Kidney (tissue), 14 donors: ENCODE data around the gene PSG5. TPM values are rescaled to one million over a fixed set of nuclear protein-coding genes. Genes with fewer than 3 reads are reported as not detected.
"Not testable (repeated sequence)": the region's sequence is repeated elsewhere in the genome, so short reads cannot be mapped to it uniquely, and the experiment has no call there.

ENCODE experiments used
- DNase-seq, 5 donors: peaks; one replicate each; pipeline ENCODE4 v3.0.0-alpha.2; 2013 to 2020
- FAIRE-seq: peaks from 2 replicates; lab custom pipeline; 2012; peaks lifted over from hg19 to GRCh38; lab: Jason Lieb, UNC
- H3K27ac ChIP-seq, 2 donors: one replicate each; pipeline ENCODE4 v1.7.0; 2013; ENCODE audit warnings: low read depth in 2 of 2, low read length in 2 of 2, inconsistent platforms in 1 of 2
- H3K27me3 ChIP-seq: one replicate; pipeline ENCODE4 v1.7.1; 2013; ENCODE audit warnings: low read length, inconsistent platforms; ENCODE audit not compliant: control insufficient read depth, insufficient read depth
- H3K36me3 ChIP-seq, 3 donors: one replicate each; pipeline versions ENCODE4 v1.7.0 to v1.7.1; 2013; ENCODE audit warnings: low read length in 3 of 3, control low read depth in 1 of 3, inconsistent platforms in 1 of 3; ENCODE audit not compliant: insufficient read depth in 3 of 3, control insufficient read depth in 2 of 3
- H3K4me1 ChIP-seq, 3 donors: one replicate each; pipeline versions ENCODE4 v1.7.0 to v1.7.1; 2013; ENCODE audit warnings: low read length in 3 of 3, inconsistent platforms in 1 of 3, low read depth in 1 of 3; ENCODE audit not compliant: control insufficient read depth in 2 of 3, insufficient read depth in 2 of 3
- H3K4me3 ChIP-seq, 3 donors: one replicate each; pipeline versions ENCODE4 v1.7.0 to v1.8.1; 2013; ENCODE audit warnings: low read length in 3 of 3, control low read depth in 1 of 3, inconsistent platforms in 1 of 3
- H3K9ac ChIP-seq, 3 donors: one replicate each; pipeline versions ENCODE4 v1.7.0 to v1.7.1; 2013; ENCODE audit warnings: low read length in 3 of 3, control low read depth in 1 of 3, inconsistent platforms in 1 of 3
- H3K9me3 ChIP-seq, 3 donors: one replicate each; pipeline versions ENCODE4 v1.7.0 to v1.7.1; 2013; ENCODE audit warnings: low read length in 3 of 3, control low read depth in 1 of 3, inconsistent platforms in 1 of 3; ENCODE audit not compliant: control insufficient read depth in 2 of 3, insufficient read depth in 1 of 3
- intact Hi-C: fragments of 100-400 bp; cut with DNase I; formaldehyde crosslinking; loops from one replicate; pipeline ENCODE4 v1.11.1; 2022
- polyA plus RNA-seq: library from polyadenylated mRNA; stranded (reverse); fragments of 350-450 nt; fragmentation: Illumina TruSeq; extraction: RNeasy Lipid Tissue Mini Kit (QIAGEN cat#74804); gene quantifications from one replicate; pipeline ENCODE4 v1.2.3, GENCODE V29; 2014; ENCODE audit warnings: low read depth, low replicate concordance; ENCODE audit not compliant: insufficient read depth
- total RNA-seq: library from RNA; stranded (reverse); fragmentation: NEBNext Ultra II Directional; extraction: Animal tissue kit (Norgen Biotek cat#: 25700); gene quantifications from one replicate; pipeline ENCODE4 v1.2.1, GENCODE V29; 2021
- TF ChIP-seq, protein P1 (sequence below): IDR thresholded peaks from 3 replicates; pipeline ENCODE4 v1.5.1; 2012; ENCODE audit warnings: mild to moderate bottlenecking, moderate library complexity, borderline replicate concordance; ENCODE audit not compliant: insufficient read depth; ENCODE audit errors: extremely low read depth
- donor health status: control.
- donor health status: control.
- donor health status: control.
- donor health status: control.
- donor health status: control.
- donor health status: DM: yes; HTN: yes; CAD: no.
- donor health status: Normal renal cell carcinoma (clear cell type).

Gene PSG5
- total and polyA plus RNA-seq, 2 donors from 2014 or later: not detected

DNA sequence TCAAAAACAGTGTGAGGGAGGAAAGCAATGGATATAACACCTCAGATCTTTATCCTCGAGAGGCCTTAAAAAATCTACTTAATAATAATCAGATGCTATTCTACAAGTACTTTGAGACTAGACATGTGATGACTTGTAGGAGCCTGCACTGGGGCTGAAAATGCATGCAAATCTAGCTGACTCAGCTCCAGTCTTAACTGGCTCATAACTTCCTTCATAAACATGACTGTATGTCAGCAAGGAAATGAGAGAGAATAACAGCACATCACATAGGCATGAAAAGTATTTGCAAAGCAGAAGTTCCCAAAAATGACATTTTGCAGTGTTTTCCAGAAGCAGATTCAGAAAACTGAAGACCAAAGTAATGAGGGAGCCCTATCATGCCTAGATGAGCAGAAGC, 38.1 kb downstream of the PSG5 start:
- H3K9ac ChIP-seq: no peak overlapping the region
- no peak for DNase-seq
- no peaks in the 10 kb centered on the region for H3K36me3 ChIP-seq
- TF ChIP-seq, protein P1, sequence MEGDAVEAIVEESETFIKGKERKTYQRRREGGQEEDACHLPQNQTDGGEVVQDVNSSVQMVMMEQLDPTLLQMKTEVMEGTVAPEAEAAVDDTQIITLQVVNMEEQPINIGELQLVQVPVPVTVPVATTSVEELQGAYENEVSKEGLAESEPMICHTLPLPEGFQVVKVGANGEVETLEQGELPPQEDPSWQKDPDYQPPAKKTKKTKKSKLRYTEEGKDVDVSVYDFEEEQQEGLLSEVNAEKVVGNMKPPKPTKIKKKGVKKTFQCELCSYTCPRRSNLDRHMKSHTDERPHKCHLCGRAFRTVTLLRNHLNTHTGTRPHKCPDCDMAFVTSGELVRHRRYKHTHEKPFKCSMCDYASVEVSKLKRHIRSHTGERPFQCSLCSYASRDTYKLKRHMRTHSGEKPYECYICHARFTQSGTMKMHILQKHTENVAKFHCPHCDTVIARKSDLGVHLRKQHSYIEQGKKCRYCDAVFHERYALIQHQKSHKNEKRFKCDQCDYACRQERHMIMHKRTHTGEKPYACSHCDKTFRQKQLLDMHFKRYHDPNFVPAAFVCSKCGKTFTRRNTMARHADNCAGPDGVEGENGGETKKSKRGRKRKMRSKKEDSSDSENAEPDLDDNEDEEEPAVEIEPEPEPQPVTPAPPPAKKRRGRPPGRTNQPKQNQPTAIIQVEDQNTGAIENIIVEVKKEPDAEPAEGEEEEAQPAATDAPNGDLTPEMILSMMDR: no peak
- H3K27ac ChIP-seq: no peak overlapping the region
- H3K4me3 ChIP-seq: no peak overlapping the region
- intact Hi-C loops: no loop called here
- FAIRE-seq: no peak
- no peaks in the 10 kb centered on the region for H3K9me3 ChIP-seq
- H3K4me1 ChIP-seq: no peaks in the 10 kb centered on the region
- no peaks in the 10 kb centered on the region for H3K27me3 ChIP-seq

DNA sequence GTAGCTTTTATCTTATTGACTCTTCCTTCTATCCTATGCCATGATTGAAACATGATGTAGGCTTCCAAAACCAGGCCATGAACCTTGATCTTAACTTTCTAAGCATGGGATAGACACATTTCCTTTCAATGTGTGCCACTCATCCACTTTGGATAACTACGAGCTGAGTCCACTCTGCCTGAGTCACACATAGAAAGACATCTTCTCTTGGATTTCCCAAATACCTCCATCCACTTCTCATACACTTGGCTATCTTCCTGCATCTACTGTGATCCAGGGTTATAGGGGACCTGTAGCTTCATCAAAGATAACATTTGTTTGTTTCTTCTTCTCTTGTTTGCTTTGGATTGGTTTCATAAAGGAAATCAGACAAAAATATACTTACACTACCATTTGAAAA, 44.6 kb downstream of the PSG5 start:
- H3K9me3 ChIP-seq, H3K27me3 ChIP-seq, H3K4me1 ChIP-seq, FAIRE-seq, H3K27ac ChIP-seq, intact Hi-C loops, H3K9ac ChIP-seq, DNase-seq, H3K36me3 ChIP-seq, H3K4me3 ChIP-seq: not testable (repeated sequence)

- Histone ChIP-seq H3K9ac (no peak overlapping the region), H3K4me1 (no peaks in the 10 kb centered on the region), H3K27ac (no peak overlapping the region), H3K27me3 (no peaks in the 10 kb centered on the region), H3K9me3 (no peaks in the 10 kb centered on the region), H3K4me3 (no peak overlapping the region), H3K36me3 (no peaks in the 10 kb centered on the region)
- intact Hi-C loops: no loop called here
- FAIRE-seq (no peak), DNase-seq (no peak)
- TF ChIP-seq, protein P1: no peak
Observed at GRCh38 chr19:43132696-43133095, 53.6 kb downstream of the PSG5 start.

- intact Hi-C loops, H3K4me3 ChIP-seq, DNase-seq, H3K4me1 ChIP-seq, FAIRE-seq, H3K9ac ChIP-seq, H3K27ac ChIP-seq, H3K36me3 ChIP-seq, H3K9me3 ChIP-seq, H3K27me3 ChIP-seq: not testable (repeated sequence)
Observed at GRCh38 chr19:43131281-43131842, 55.0 kb downstream of the PSG5 start.

GRCh38 chr19:43129197-43129596, 57.1 kb downstream of the PSG5 start:
- H3K4me1 ChIP-seq, H3K9ac ChIP-seq, H3K4me3 ChIP-seq, FAIRE-seq, DNase-seq, H3K27me3 ChIP-seq, H3K27ac ChIP-seq, H3K9me3 ChIP-seq, H3K36me3 ChIP-seq, intact Hi-C loops: not testable (repeated sequence)

GRCh38 chr19:43127336-43127735, 59.0 kb downstream of the PSG5 start:
- intact Hi-C loops, H3K27ac ChIP-seq, H3K4me3 ChIP-seq, H3K9me3 ChIP-seq, H3K36me3 ChIP-seq, H3K9ac ChIP-seq, DNase-seq, FAIRE-seq, H3K4me1 ChIP-seq, H3K27me3 ChIP-seq: not testable (repeated sequence)
